ENCODE measurements around the gene FGGY.

Gene FGGY

DNA sequence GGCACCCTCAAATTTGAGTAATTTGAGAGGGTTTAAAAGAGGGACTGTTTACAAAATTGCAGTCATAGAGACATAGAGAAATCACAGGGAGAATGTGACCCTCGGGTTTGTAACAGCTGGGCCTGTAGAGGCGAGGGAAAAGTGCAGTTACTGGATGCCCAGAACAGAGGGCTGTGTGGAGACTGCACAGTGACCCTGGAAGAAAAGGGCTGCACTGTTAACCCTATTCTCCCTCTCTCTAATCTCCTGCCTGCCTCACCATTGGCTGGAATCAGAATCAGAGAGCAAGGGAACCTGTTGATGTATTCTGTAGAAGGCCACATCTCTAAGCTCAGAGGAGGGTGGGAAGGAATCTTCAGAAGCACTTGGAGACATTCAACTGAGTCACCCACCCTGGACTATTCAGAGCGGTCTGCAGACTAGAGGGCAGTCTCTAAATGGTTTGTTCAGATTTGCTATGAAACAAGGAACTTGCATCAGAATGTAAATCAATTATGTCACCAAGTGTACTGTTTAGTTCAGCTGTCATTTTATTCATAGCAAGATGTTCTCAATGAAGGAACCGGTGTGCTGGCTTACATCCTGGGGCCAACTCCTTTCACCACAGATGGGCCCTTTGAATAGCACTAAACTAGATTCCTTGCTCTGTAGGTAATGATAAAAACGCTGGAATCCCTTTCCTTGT is 385.6 kb downstream of the FGGY start:
- TF ChIP-seq YY1 (IDR thresholded peaks at IDR 0.05; ENCODE audit: insufficient read depth, insufficient read length) (no peak), ZNF274 (IDR thresholded peaks at IDR 0.05; ENCODE audit: low read depth, low read length) (no peak), SUZ12 (IDR thresholded peaks at IDR 0.05; ENCODE audit: extremely low read depth, insufficient read depth, insufficient read length) (no peak)
- Histone ChIP-seq H3K27me3 (ENCODE audit: insufficient read depth, insufficient read length) (no peaks in the 10 kb centered on the region), H3K9me3 (ENCODE audit: insufficient read depth, low read length) (no peaks in the 10 kb centered on the region), H3K4me1 (ENCODE audit: insufficient read depth, insufficient read length) (no peaks in the 10 kb centered on the region), H3K9ac (ENCODE audit: insufficient read length, low read depth) (no peak overlapping the region), H3K36me3 (ENCODE audit: insufficient read depth, insufficient read length, low read length) (no peaks in the 10 kb centered on the region), H3K4me3 (ENCODE audit: insufficient read length, low read depth) (no peak overlapping the region)
- DNase-seq (ENCODE audit: low read depth, low spot score), result no peak

DNA sequence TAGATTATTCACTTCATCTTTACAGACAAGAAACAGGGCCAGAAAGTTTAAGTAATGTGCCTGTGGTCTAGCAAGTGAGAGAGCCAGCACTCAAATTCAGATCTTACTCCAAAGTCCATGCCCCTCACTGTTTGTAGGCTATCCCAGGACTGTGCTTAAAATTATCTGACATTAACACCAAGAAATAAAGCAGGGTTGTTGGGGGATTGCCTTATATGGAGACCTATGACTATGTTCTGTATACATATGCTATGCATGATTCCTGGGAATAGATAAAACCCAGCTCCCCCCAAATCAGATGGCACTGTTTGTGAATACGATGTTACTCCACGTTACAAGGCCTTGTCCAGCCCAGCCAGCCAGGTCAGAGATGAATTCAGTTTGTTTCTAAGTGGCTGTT is 386.3 kb downstream of the FGGY start:
- TF ChIP-seq ZNF274 (IDR thresholded peaks at IDR 0.05; ENCODE audit: low read depth, low read length) (no peak), SUZ12 (IDR thresholded peaks at IDR 0.05; ENCODE audit: extremely low read depth, insufficient read depth, insufficient read length) (no peak), YY1 (IDR thresholded peaks at IDR 0.05; ENCODE audit: insufficient read depth, insufficient read length) (no peak)
- no peak for DNase-seq (ENCODE audit: low read depth, low spot score)
- no peaks in the 10 kb centered on the region for H3K4me1 ChIP-seq (ENCODE audit: insufficient read depth, insufficient read length)

DNA sequence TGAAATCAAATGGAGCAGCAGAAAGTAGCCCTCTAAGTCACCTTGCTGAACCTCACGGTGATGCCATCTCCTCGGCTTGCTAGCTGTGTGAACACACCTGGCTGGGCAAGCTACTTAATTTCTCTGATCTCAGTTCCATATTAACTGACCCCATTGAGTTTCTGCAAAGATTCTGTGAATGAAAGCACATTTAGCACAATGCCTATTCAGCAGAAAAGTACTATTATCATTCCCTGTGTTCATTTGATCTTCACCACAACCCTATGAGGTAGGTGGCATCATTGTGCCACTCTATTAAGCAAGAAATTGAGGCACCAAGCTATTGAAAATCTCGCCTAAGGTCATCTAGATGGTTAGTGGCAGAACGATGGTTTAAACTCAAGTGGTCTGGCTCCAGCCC is 387.8 kb downstream of the FGGY start:
- Histone ChIP-seq H3K27me3 (ENCODE audit: insufficient read depth, insufficient read length) (no peaks in the 10 kb centered on the region), H3K36me3 (ENCODE audit: insufficient read depth, insufficient read length, low read length) (no peaks in the 10 kb centered on the region), H3K4me1 (ENCODE audit: insufficient read depth, insufficient read length) (no peaks in the 10 kb centered on the region), H3K9me3 (ENCODE audit: insufficient read depth, low read length) (no peaks in the 10 kb centered on the region), H3K4me3 (ENCODE audit: insufficient read length, low read depth) (no peak overlapping the region), H3K9ac (ENCODE audit: insufficient read length, low read depth) (no peak overlapping the region)
- no peak for DNase-seq (ENCODE audit: low read depth, low spot score)
- TF ChIP-seq ZNF274 (IDR thresholded peaks at IDR 0.05; ENCODE audit: low read depth, low read length) (no peak), YY1 (IDR thresholded peaks at IDR 0.05; ENCODE audit: insufficient read depth, insufficient read length) (no peak)

More for the DNA sequence above, 386.3 kb downstream of the FGGY start:
- Histone ChIP-seq H3K36me3 (ENCODE audit: insufficient read depth, insufficient read length, low read length) (no peaks in the 10 kb centered on the region), H3K27me3 (ENCODE audit: insufficient read depth, insufficient read length) (no peaks in the 10 kb centered on the region), H3K9ac (ENCODE audit: insufficient read length, low read depth) (no peak overlapping the region), H3K9me3 (ENCODE audit: insufficient read depth, low read length) (no peaks in the 10 kb centered on the region), H3K4me3 (ENCODE audit: insufficient read length, low read depth) (no peak overlapping the region)

DNA sequence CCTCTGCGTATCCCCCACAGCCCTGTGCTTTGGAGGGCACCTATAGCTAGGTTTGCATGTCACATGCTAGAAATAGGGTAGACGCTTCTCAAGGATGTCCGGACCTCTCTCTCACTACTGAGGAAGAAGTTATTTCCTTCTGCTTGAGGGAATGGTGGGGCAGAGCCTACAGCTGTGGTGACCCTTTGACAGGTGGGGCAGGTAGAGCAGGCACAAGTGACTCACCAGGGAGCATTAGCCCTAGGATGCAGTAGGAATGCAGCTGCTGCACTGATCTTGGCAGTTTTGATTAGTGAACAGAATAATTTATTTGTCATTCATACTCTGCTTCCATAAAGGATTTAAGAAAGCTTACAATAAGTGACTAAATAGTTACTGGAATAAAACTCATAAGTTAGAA is 388.2 kb downstream of the FGGY start:
- no peaks in the 10 kb centered on the region for H3K4me1 ChIP-seq (ENCODE audit: insufficient read depth, insufficient read length)
- no peak overlapping the region for H3K9ac ChIP-seq (ENCODE audit: insufficient read length, low read depth)
- no peaks in the 10 kb centered on the region for H3K36me3 ChIP-seq (ENCODE audit: insufficient read depth, insufficient read length, low read length)
- no peaks in the 10 kb centered on the region for H3K9me3 ChIP-seq (ENCODE audit: insufficient read depth, low read length)
- no peak for TF ChIP-seq ZNF274 (IDR thresholded peaks at IDR 0.05; ENCODE audit: low read depth, low read length)
- no peak for DNase-seq (ENCODE audit: low read depth, low spot score)
- H3K27me3 ChIP-seq (ENCODE audit: insufficient read depth, insufficient read length), result no peaks in the 10 kb centered on the region
- H3K4me3 ChIP-seq (ENCODE audit: insufficient read length, low read depth), result no peak overlapping the region

DNA sequence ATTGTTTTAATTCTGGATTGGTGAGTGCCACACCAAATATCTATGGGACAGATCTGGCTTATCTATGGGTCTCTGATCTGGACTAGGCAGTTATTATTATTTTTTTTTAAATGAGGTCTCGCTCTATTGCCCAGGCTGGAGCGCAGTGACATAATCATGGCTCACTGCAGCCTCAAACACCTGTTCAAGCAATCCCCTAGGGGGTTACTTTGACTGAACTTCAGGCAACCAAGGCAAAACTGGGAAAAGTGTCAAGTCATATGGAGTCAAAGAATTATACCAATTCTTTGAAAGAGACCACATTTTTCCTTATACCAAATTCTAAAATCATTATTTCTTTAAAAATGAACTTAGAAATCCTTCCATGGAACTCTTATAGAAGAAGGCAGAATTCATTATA is 388.8 kb downstream of the FGGY start:
- Histone ChIP-seq H3K4me1 (ENCODE audit: insufficient read depth, insufficient read length) (no peaks in the 10 kb centered on the region), H3K4me3 (ENCODE audit: insufficient read length, low read depth) (no peak overlapping the region), H3K9me3 (ENCODE audit: insufficient read depth, low read length) (no peaks in the 10 kb centered on the region), H3K27me3 (ENCODE audit: insufficient read depth, insufficient read length) (no peaks in the 10 kb centered on the region), H3K36me3 (ENCODE audit: insufficient read depth, insufficient read length, low read length) (no peaks in the 10 kb centered on the region), H3K9ac (ENCODE audit: insufficient read length, low read depth) (no peak overlapping the region)
- TF ChIP-seq YY1 (IDR thresholded peaks at IDR 0.05; ENCODE audit: insufficient read depth, insufficient read length), result no peak
- TF ChIP-seq ZNF274 (IDR thresholded peaks at IDR 0.05; ENCODE audit: low read depth, low read length), result no peak
- no peak for TF ChIP-seq SUZ12 (IDR thresholded peaks at IDR 0.05; ENCODE audit: extremely low read depth, insufficient read depth, insufficient read length)
- no peak for DNase-seq (ENCODE audit: low read depth, low spot score)

DNA sequence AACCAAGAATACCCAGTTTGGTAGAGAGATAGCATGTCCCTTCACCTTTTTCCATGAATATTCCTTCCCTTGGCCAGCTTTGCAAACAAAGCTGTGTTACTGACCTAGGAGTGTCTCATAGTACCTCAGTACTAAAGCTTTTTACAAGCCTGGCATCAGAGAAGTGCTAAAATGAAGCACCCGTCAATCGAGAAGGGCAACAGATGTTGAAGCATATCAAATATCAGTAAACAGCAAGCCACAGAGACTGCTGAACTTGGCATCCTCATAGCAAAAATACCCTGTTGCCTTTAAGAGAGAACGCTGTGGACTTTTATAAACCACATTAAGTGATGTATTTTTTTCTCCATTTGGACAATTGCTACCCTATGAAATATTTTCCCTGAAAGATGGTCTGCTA is 389.3 kb downstream of the FGGY start:
- Histone ChIP-seq H3K36me3 (ENCODE audit: insufficient read depth, insufficient read length, low read length) (no peaks in the 10 kb centered on the region), H3K4me1 (ENCODE audit: insufficient read depth, insufficient read length) (no peaks in the 10 kb centered on the region), H3K9ac (ENCODE audit: insufficient read length, low read depth) (no peak overlapping the region), H3K9me3 (ENCODE audit: insufficient read depth, low read length) (no peaks in the 10 kb centered on the region), H3K27me3 (ENCODE audit: insufficient read depth, insufficient read length) (no peaks in the 10 kb centered on the region), H3K4me3 (ENCODE audit: insufficient read length, low read depth) (no peak overlapping the region)
- TF ChIP-seq YY1 (IDR thresholded peaks at IDR 0.05; ENCODE audit: insufficient read depth, insufficient read length) (no peak), ZNF274 (IDR thresholded peaks at IDR 0.05; ENCODE audit: low read depth, low read length) (no peak), SUZ12 (IDR thresholded peaks at IDR 0.05; ENCODE audit: extremely low read depth, insufficient read depth, insufficient read length) (no peak)
- DNase-seq (ENCODE audit: low read depth, low spot score), result no peak

DNA sequence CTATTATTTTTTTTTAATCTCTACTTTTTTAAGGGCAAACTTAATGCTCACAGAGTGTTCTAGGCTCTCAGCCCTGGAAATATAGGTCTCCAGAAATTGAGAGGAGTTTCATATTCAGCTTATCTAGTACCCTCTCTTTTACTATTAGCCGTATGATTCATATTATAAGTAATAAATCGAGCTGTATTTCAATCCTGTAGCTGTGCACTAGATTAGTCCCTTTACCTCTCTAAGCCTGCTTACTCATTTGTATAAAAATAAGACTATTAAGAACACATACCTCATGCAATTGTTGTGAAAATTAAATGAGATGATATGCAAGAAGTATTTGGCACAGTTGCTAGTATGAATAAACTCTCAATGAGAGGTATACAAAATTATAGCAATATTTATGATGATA is 389.7 kb downstream of the FGGY start:
- no peak overlapping the region for H3K4me3 ChIP-seq (ENCODE audit: insufficient read length, low read depth)
- TF ChIP-seq YY1 (IDR thresholded peaks at IDR 0.05; ENCODE audit: insufficient read depth, insufficient read length) (no peak), ZNF274 (IDR thresholded peaks at IDR 0.05; ENCODE audit: low read depth, low read length) (no peak), SUZ12 (IDR thresholded peaks at IDR 0.05; ENCODE audit: extremely low read depth, insufficient read depth, insufficient read length) (no peak)
- no peaks in the 10 kb centered on the region for H3K4me1 ChIP-seq (ENCODE audit: insufficient read depth, insufficient read length)
- DNase-seq (ENCODE audit: low read depth, low spot score), result no peak
- H3K9me3 ChIP-seq (ENCODE audit: insufficient read depth, low read length), result no peaks in the 10 kb centered on the region
- no peak overlapping the region for H3K9ac ChIP-seq (ENCODE audit: insufficient read length, low read depth)
- H3K36me3 ChIP-seq (ENCODE audit: insufficient read depth, insufficient read length, low read length), result no peaks in the 10 kb centered on the region
- H3K27me3 ChIP-seq (ENCODE audit: insufficient read depth, insufficient read length), result no peaks in the 10 kb centered on the region

Measured in NT2/D1 (cell line).